ENCODE data around the gene THSD7B. TPM values are rescaled to one million over a fixed set of nuclear protein-coding genes. Genes with fewer than 3 reads are reported as not detected.

The THSD7B gene
- total RNA-seq, 1 donor from 2014 or later = not detected

- ChIA-PET POLR2A (no interaction called here), CTCF (no interaction called here)
- H3K27ac Mint-ChIP-seq = no peak overlapping the region
- H3K4me3 Mint-ChIP-seq = no peak overlapping the region
- no peaks in the 10 kb centered on the region for H3K9me3 Mint-ChIP-seq
- H3K27me3 Mint-ChIP-seq = no peaks in the 10 kb centered on the region
- no peak for TF ChIP-seq CTCF (IDR thresholded peaks at IDR 0.05)
- ATAC-seq (ENCODE audit: low read depth) = no peak
- intact Hi-C loops (cut with micrococcal nuclease) = no loop called here
- H3K4me1 Mint-ChIP-seq = no peaks in the 10 kb centered on the region
- no peaks in the 10 kb centered on the region for H3K36me3 Mint-ChIP-seq (ENCODE audit: low read depth)
- no peak for DNase-seq
Measured at GRCh38 chr2:137031731-137032130, 266.4 kb downstream of the THSD7B start.

- no peak for DNase-seq
- ATAC-seq (ENCODE audit: low read depth) = no peak
- ChIA-PET POLR2A (no interaction called here), CTCF (no interaction called here)
- no peaks in the 10 kb centered on the region for H3K36me3 Mint-ChIP-seq (ENCODE audit: low read depth)
- intact Hi-C loops (cut with micrococcal nuclease) = no loop called here
- H3K27me3 Mint-ChIP-seq = no peaks in the 10 kb centered on the region
- no peak overlapping the region for H3K4me3 Mint-ChIP-seq
- no peaks in the 10 kb centered on the region for H3K4me1 Mint-ChIP-seq
- TF ChIP-seq CTCF (IDR thresholded peaks at IDR 0.05) = no peak
- H3K9me3 Mint-ChIP-seq = no peaks in the 10 kb centered on the region
- no peak overlapping the region for H3K27ac Mint-ChIP-seq
Measured at GRCh38 chr2:137036619-137037018, 271.3 kb downstream of the THSD7B start.

- Mint-ChIP-seq H3K27me3 (no peaks in the 10 kb centered on the region), H3K9me3 (no peaks in the 10 kb centered on the region), H3K36me3 (ENCODE audit: low read depth) (no peaks in the 10 kb centered on the region), H3K27ac (no peak overlapping the region), H3K4me1 (no peaks in the 10 kb centered on the region), H3K4me3 (no peak overlapping the region)
- DNase-seq = no peak
- TF ChIP-seq CTCF (IDR thresholded peaks at IDR 0.05) = no peak
- CTCF ChIA-PET = no interaction called here
- intact Hi-C loops (cut with micrococcal nuclease) = no loop called here
- ATAC-seq (ENCODE audit: low read depth) = no peak
- POLR2A ChIA-PET = no interaction called here
Measured at GRCh38 chr2:137039482-137040152, 274.3 kb downstream of the THSD7B start.

- CTCF ChIA-PET = no interaction called here
- POLR2A ChIA-PET = no interaction called here
- TF ChIP-seq CTCF (IDR thresholded peaks at IDR 0.05) = no peak
Measured at GRCh38 chr2:137047369-137047768, 282.0 kb downstream of the THSD7B start.

GRCh38 chr2:137048455-137048854 lies 283.1 kb downstream of the THSD7B start:
- no peaks in the 10 kb centered on the region for H3K36me3 Mint-ChIP-seq (ENCODE audit: low read depth)
- intact Hi-C loops (cut with micrococcal nuclease) = no loop called here
- no peaks in the 10 kb centered on the region for H3K27me3 Mint-ChIP-seq
- no peak overlapping the region for H3K27ac Mint-ChIP-seq
- CTCF ChIA-PET = no interaction called here
- no peaks in the 10 kb centered on the region for H3K9me3 Mint-ChIP-seq
- H3K4me3 Mint-ChIP-seq = no peak overlapping the region
- H3K4me1 Mint-ChIP-seq = no peaks in the 10 kb centered on the region
- no peak for DNase-seq
- TF ChIP-seq CTCF (IDR thresholded peaks at IDR 0.05) = no peak
- no peak for ATAC-seq (ENCODE audit: low read depth)
- POLR2A ChIA-PET = no interaction called here

More at GRCh38 chr2:137047369-137047768, 282.0 kb downstream of the THSD7B start:
- no peaks in the 10 kb centered on the region for H3K36me3 Mint-ChIP-seq (ENCODE audit: low read depth)
- H3K27me3 Mint-ChIP-seq = no peaks in the 10 kb centered on the region
- no peaks in the 10 kb centered on the region for H3K9me3 Mint-ChIP-seq
- no peak for ATAC-seq (ENCODE audit: low read depth)
- intact Hi-C loops (cut with micrococcal nuclease) = no loop called here
- no peak for DNase-seq
- no peak overlapping the region for H3K27ac Mint-ChIP-seq
- H3K4me1 Mint-ChIP-seq = no peaks in the 10 kb centered on the region
- no peak overlapping the region for H3K4me3 Mint-ChIP-seq
